Nephron progenitor cell (in vitro differentiated cells): ENCODE data around the gene SNX25.

ENCODE experiments used
- DNase-seq: peaks from one replicate; pipeline ENCODE4 v3.0.0; 2021
- H3K27ac Mint-ChIP-seq: 2 replicates; pipeline ENCODE4 v1.8.0; 2021; ENCODE audit warnings: mild to moderate bottlenecking, moderate library complexity, mixed read lengths
- H3K27me3 Mint-ChIP-seq: 2 replicates; pipeline ENCODE4 v1.8.0; 2021; ENCODE audit warnings: mild to moderate bottlenecking, low read depth, mixed read lengths; ENCODE audit not compliant: poor library complexity
- H3K36me3 Mint-ChIP-seq: 2 replicates; pipeline ENCODE4 v1.8.0; 2021; ENCODE audit warnings: low read depth, mixed read lengths
- H3K4me1 Mint-ChIP-seq: 2 replicates; pipeline ENCODE4 v1.8.0; 2021; ENCODE audit warnings: mixed read lengths
- H3K4me3 Mint-ChIP-seq: 2 replicates; pipeline ENCODE4 v1.8.0; 2021; ENCODE audit warnings: mild to moderate bottlenecking, moderate library complexity, mixed read lengths
- H3K9me3 Mint-ChIP-seq: 2 replicates; pipeline ENCODE4 v1.8.0; 2021; ENCODE audit warnings: mild to moderate bottlenecking, moderate library complexity, mixed read lengths
- TF ChIP-seq, protein P1 (sequence below): fragments of 200-600 bp; sonication (generic); IDR thresholded peaks from 2 replicates; pipeline ENCODE4 v1.5.0; 2021; ENCODE audit warnings: antibody characterized with exemption

SNX25 gene

DNA sequence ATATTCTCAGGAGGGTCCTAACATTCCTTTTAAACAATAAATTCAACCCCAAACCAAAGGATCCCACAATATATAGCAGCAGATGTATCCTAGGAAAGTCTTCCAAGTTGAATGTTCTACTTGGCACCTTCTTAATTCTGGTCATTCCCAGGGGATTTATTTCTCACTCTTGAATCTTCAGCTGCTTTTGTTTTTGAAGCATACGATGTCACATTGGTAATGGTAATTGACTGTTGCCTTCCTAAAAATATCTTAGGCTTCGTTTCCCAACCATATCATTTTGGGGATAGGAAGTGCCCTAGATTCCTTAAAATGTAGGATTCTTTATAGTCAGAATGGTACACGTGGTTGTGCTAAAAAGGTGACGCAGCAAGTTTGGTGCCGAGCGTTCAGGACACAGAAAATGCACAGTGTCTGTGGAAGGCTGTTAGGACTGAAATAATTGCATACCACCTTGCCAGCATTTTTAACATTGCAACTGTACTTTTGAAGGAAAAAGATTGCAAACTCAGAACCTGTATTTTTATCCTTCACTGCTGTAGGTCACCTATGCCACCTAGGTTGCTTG lies 8.1 kb downstream of the SNX25 start:
- no peak for DNase-seq
- peaks cover 8% of the 10 kb centered on the region for H3K36me3 Mint-ChIP-seq
- no peak overlapping the region for H3K27ac Mint-ChIP-seq
- peaks cover 2% of the 10 kb centered on the region for H3K9me3 Mint-ChIP-seq
- TF ChIP-seq, protein P1, sequence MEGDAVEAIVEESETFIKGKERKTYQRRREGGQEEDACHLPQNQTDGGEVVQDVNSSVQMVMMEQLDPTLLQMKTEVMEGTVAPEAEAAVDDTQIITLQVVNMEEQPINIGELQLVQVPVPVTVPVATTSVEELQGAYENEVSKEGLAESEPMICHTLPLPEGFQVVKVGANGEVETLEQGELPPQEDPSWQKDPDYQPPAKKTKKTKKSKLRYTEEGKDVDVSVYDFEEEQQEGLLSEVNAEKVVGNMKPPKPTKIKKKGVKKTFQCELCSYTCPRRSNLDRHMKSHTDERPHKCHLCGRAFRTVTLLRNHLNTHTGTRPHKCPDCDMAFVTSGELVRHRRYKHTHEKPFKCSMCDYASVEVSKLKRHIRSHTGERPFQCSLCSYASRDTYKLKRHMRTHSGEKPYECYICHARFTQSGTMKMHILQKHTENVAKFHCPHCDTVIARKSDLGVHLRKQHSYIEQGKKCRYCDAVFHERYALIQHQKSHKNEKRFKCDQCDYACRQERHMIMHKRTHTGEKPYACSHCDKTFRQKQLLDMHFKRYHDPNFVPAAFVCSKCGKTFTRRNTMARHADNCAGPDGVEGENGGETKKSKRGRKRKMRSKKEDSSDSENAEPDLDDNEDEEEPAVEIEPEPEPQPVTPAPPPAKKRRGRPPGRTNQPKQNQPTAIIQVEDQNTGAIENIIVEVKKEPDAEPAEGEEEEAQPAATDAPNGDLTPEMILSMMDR: no peak
- peaks cover 17% of the 10 kb centered on the region for H3K4me1 Mint-ChIP-seq
- peaks cover 5% of the 10 kb centered on the region for H3K27me3 Mint-ChIP-seq
- no peak overlapping the region for H3K4me3 Mint-ChIP-seq

DNA sequence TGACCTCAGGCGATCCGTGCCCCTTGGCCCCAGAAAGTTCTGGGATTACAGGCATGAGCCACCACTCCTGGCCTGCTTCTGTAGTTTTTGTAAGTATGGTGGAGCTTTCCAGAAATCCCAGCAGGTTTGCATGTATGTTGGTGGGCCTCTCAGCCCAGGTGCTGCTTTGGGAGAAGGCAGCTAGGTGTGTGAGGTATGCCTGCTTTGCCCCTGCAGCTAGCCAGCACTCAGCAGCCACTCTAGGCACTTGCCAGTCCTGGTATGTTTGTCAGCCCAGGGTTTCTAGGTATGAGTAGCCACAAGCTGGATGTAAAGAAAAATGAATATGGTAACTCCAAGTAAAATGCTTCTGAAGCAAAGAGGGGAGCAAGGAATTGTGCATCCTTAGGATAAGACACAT lies 8.9 kb downstream of the SNX25 start:
- peaks cover 16% of the 10 kb centered on the region for H3K36me3 Mint-ChIP-seq
- H3K4me3 Mint-ChIP-seq: no peak overlapping the region
- peaks cover 8% of the 10 kb centered on the region for H3K9me3 Mint-ChIP-seq
- no peak for DNase-seq
- peaks cover 3% of the 10 kb centered on the region for H3K27me3 Mint-ChIP-seq
- no peak overlapping the region for H3K27ac Mint-ChIP-seq
- TF ChIP-seq, protein P1: no peak
- H3K4me1 Mint-ChIP-seq: peaks cover 9% of the 10 kb centered on the region

DNA sequence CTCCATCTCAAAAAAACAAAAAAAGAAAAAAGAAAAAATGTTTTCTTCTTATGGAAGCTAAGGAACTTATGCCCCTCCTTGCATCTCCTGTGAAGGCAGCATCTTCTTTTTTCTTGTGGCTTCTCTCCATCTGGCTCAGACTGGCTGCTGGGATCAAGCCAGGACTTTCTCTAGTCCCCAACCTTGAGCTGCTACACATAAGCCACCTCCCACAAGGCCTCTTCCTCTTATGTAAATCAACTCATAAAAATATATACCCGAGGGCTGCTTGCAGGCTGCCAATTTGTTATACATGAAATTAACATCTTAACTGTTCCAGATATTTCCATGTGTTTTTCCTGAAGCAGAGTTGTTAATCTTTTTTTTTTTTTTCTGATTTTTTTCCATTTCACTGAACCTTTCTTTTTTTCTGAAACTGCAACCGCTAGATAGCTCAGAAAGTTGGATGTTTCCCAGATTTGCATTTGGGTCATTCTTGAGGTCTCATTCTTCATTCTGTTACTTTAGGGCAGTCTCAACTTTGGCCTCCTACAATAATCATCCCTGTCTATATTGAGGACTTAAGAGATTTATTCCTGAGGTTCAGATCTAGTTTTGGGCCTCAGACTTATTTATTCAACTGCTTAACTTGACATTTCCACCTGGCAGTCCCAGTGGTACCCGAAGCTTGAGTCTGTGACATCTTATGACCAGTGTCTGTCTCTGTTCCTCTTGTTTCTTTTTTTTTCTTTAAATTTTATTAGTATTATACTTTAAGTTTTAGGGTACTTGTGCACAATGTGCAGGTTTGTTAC lies 10.3 kb downstream of the SNX25 start:
- H3K27ac Mint-ChIP-seq: no peak overlapping the region
- peaks cover 16% of the 10 kb centered on the region for H3K36me3 Mint-ChIP-seq
- DNase-seq: no peak
- H3K4me3 Mint-ChIP-seq: no peak overlapping the region
- H3K4me1 Mint-ChIP-seq: no peaks in the 10 kb centered on the region
- TF ChIP-seq, protein P1: no peak
- peaks cover 11% of the 10 kb centered on the region for H3K9me3 Mint-ChIP-seq
- H3K27me3 Mint-ChIP-seq: peaks cover 3% of the 10 kb centered on the region

DNA sequence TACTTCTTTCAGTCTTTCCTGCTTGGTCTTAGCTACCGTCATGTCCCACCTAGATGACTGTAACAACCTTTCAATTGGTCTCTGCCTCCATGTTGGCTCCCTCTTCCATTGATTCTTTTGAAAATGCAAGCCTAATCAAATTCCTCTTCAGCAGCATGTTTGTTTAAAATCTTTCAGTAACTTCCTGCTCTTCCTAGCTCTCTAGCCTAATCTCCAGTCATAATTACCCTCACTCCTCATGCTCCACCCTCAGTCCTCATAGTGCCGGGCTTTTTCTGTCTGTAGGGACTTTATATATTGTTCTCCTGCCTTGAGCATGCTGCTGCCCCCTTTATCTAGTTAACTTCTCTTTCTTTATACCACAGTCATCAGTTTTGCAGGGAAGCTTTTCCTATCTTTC lies 12.1 kb downstream of the SNX25 start:
- H3K9me3 Mint-ChIP-seq: peaks cover 11% of the 10 kb centered on the region
- no peak overlapping the region for H3K4me3 Mint-ChIP-seq
- peaks cover 16% of the 10 kb centered on the region for H3K36me3 Mint-ChIP-seq
- TF ChIP-seq, protein P1: no peak
- no peak overlapping the region for H3K27ac Mint-ChIP-seq
- DNase-seq: no peak
- peaks cover 3% of the 10 kb centered on the region for H3K27me3 Mint-ChIP-seq
- peaks cover 3% of the 10 kb centered on the region for H3K4me1 Mint-ChIP-seq

DNA sequence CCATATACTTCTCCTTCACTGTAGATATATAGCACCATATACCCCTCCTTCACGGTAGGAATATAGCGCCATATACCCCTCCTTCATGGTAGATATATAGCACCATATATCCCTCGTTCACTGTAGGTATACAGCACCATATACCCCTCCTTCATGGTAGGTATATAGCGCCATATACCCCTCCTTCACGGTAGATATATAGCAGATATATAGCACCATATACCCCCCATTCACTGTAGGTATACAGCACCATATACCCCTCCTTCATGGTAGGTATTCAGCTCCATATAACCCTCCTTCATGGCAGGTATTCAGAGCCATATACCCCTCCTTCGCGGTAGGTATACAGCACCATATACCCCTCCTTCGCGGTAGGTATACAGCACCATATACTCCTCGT lies 12.5 kb downstream of the SNX25 start:
- DNase-seq: no peak
- no peak overlapping the region for H3K27ac Mint-ChIP-seq
- TF ChIP-seq, protein P1: no peak
- H3K4me1 Mint-ChIP-seq: peaks cover 3% of the 10 kb centered on the region
- H3K36me3 Mint-ChIP-seq: peaks cover 16% of the 10 kb centered on the region
- peaks cover 3% of the 10 kb centered on the region for H3K27me3 Mint-ChIP-seq
- H3K4me3 Mint-ChIP-seq: no peak overlapping the region
- peaks cover 11% of the 10 kb centered on the region for H3K9me3 Mint-ChIP-seq

DNA sequence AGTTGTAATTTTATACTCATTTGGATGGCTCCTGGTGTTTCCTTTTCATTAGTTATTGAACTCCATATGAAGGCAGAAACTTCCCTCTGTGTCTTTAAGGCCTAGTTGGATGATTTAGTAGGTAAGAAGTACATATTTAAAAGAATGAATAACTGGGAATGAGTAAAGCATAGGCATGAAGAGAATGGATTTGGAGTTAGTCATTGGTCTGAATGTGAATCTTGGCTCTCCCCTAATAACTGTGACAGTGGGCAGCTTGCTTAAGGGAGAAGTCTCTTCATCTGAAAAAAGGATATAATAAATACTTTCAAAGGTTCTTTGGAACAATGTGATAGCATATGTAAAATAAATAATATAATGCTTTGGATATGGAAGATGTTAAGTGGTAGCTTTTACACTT lies 13.2 kb downstream of the SNX25 start:
- Mint-ChIP-seq H3K27ac (no peak overlapping the region), H3K27me3 (peaks cover 3% of the 10 kb centered on the region), H3K4me3 (no peak overlapping the region), H3K9me3 (peaks cover 11% of the 10 kb centered on the region), H3K4me1 (peaks cover 3% of the 10 kb centered on the region), H3K36me3 (peaks cover 16% of the 10 kb centered on the region)
- no peak for DNase-seq
- TF ChIP-seq, protein P1: no peak
